Thyroid gland (tissue), 4 donors: ENCODE data around the gene ZNF423. TPM values are rescaled to one million over a fixed set of nuclear protein-coding genes. Genes with fewer than 3 reads are reported as not detected.

Experiments used
- DNase-seq, 2 donors: peaks; one replicate each; pipeline ENCODE4 v3.0.0-alpha.2; 2019
- H3K27ac ChIP-seq, 3 donors: fragments of 200-600 bp; sonication (generic); 1 replicate in 2 of 3; 2 replicates in 1 of 3; pipeline ENCODE4 v1.5.1; 2016 to 2019; ENCODE audit warnings: mild to moderate bottlenecking in 1 of 3, moderate library complexity in 1 of 3
- H3K27me3 ChIP-seq: fragments of 200-600 bp; sonication (generic); one replicate; pipeline ENCODE4 v1.5.1; 2019
- H3K36me3 ChIP-seq, 2 donors: fragments of 200-600 bp; sonication (generic); one replicate each; pipeline ENCODE4 v1.5.1; 2016 to 2019
- H3K4me1 ChIP-seq, 2 donors: fragments of 200-600 bp; sonication (generic); one replicate each; pipeline ENCODE4 v1.5.1; 2017 to 2019
- H3K4me3 ChIP-seq, 3 donors: fragments of 200-600 bp; sonication (generic); replicated peaks in 1 of 3; 1 replicate in 2 of 3; 2 replicates in 1 of 3; pipeline ENCODE4 v1.5.1; 2016; ENCODE audit warnings: mild to moderate bottlenecking in 1 of 3
- H3K9me3 ChIP-seq: fragments of 200-600 bp; sonication (generic); one replicate; pipeline ENCODE4 v1.5.1; 2017
- POLR2A ChIP-seq, 2 donors: fragments of 450-650 bp; IDR thresholded peaks; one replicate each; pipeline ENCODE4 v1.6.1; 2017; ENCODE audit warnings: antibody characterized with exemption in 2 of 2, mild to moderate bottlenecking in 2 of 2, moderate library complexity in 1 of 2
- WGBS, 2 donors: methylation state at CpG; one replicate each; pipeline ENCODE4 v1.1.5; 2017; 5-methylcytosine and 5-hydroxymethylcytosine counted together
- intact Hi-C: fragments of 100-400 bp; cut with DNase I; formaldehyde crosslinking; loops from one replicate; pipeline ENCODE4 v1.15.1; 2023
- total RNA-seq, 4 donors: library from RNA; depleted of rRNA; stranded (reverse); fragments of >200 nt; gene quantifications; one replicate each; pipeline ENCODE4 v1.2.3, GENCODE V29; 2016
- TF ChIP-seq, protein P1 (sequence below), 6 experiments: fragments of 200-600 bp in 3 of 6; fragments of 450-650 bp in 3 of 6; sonication (generic) in 3 of 6; IDR thresholded peaks; one replicate each; pipeline ENCODE4 v1.5.1; 2016 to 2019; ENCODE audit warnings: antibody characterized with exemption in 6 of 6, mild to moderate bottlenecking in 2 of 6, inconsistent platforms in 1 of 6, moderate library complexity in 1 of 6

Gene ZNF423
- total RNA-seq, 4 donors from 2014 or later: 7.4 to 10.0 (median 8.5) TPM

DNA sequence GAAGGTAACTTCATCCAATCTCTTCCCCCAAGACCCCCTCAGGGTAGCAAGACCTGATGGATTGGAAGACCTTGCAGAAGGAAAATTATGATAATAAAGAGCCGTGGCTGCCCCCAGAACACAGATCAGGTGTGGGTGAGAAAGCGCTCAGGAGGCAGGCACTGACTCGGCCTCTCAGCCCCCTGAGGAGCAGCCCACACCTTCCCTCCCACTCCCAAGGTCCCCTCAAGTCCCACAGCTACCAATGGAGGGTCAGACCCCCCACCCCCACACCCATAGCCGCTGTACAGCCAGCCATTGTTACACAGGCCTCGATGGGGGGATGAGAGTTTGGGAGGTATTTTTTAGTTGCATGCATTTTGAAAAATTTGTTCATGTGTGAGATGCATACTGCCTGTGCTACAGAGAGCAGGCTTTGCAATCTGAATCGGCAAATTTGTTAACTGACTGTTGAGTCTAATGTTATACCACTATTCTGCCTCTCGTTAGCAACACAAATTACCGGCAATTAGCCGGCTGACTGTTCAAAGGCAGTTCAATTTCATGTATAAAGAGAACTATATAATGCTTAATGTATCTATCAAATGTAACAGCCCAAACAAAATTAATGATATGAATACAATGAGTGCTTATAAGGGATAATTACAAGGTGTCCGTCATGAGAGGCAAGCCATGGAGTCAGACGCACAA is 270.6 kb downstream of the ZNF423 start:
- H3K36me3 ChIP-seq: no peaks in the 10 kb centered on the region
- no peaks in the 10 kb centered on the region for H3K9me3 ChIP-seq
- H3K27ac ChIP-seq: no peak overlapping the region
- TF ChIP-seq, protein P1, sequence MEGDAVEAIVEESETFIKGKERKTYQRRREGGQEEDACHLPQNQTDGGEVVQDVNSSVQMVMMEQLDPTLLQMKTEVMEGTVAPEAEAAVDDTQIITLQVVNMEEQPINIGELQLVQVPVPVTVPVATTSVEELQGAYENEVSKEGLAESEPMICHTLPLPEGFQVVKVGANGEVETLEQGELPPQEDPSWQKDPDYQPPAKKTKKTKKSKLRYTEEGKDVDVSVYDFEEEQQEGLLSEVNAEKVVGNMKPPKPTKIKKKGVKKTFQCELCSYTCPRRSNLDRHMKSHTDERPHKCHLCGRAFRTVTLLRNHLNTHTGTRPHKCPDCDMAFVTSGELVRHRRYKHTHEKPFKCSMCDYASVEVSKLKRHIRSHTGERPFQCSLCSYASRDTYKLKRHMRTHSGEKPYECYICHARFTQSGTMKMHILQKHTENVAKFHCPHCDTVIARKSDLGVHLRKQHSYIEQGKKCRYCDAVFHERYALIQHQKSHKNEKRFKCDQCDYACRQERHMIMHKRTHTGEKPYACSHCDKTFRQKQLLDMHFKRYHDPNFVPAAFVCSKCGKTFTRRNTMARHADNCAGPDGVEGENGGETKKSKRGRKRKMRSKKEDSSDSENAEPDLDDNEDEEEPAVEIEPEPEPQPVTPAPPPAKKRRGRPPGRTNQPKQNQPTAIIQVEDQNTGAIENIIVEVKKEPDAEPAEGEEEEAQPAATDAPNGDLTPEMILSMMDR (IDR thresholded peaks at IDR 0.05): no peak
- no peak for TF ChIP-seq POLR2A (IDR thresholded peaks at IDR 0.05)
- intact Hi-C loops: loop anchor here (10.0 kb wide), 1 partner anchor 170 kb away; no protein-coding TSS in a partner anchor
- no peak for DNase-seq
- WGBS, 2 donors: 89 to 94% methylated on average over 11 of the region's 11 CpGs
- no peaks in the 10 kb centered on the region for H3K27me3 ChIP-seq
- H3K4me1 ChIP-seq: no peaks in the 10 kb centered on the region
- no peak overlapping the region for H3K4me3 ChIP-seq

DNA sequence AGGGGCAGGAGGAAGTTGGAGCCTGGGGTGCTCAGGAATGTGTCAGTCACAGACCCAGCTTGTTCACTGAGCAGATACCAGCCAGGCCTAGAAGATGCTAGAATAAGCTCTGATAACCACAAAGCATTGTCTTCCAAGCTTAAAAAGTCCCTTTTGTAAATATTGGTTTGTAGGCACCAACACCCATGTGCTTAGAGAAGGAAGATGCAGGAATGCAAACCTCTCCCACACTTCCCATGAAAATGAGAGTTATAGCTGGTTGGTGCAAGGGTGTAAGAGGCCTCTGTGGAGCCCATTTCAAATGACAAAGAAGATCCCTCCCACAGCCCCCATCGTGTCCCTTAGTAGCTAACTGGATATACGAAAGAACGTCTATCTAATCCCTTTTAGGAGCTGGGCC is 272.0 kb downstream of the ZNF423 start:
- no peaks in the 10 kb centered on the region for H3K36me3 ChIP-seq
- TF ChIP-seq, protein P1 (IDR thresholded peaks at IDR 0.05): no peak
- H3K9me3 ChIP-seq: no peaks in the 10 kb centered on the region
- WGBS, 2 donors: 70 to 78% methylated on average over 3 of the region's 3 CpGs
- intact Hi-C loops: loop anchor here (10.0 kb wide), 1 partner anchor 169 kb away; no protein-coding TSS in a partner anchor
- H3K27ac ChIP-seq: no peak overlapping the region
- H3K4me3 ChIP-seq: no peak overlapping the region
- no peak for DNase-seq
- H3K27me3 ChIP-seq: no peaks in the 10 kb centered on the region
- H3K4me1 ChIP-seq: no peaks in the 10 kb centered on the region

DNA sequence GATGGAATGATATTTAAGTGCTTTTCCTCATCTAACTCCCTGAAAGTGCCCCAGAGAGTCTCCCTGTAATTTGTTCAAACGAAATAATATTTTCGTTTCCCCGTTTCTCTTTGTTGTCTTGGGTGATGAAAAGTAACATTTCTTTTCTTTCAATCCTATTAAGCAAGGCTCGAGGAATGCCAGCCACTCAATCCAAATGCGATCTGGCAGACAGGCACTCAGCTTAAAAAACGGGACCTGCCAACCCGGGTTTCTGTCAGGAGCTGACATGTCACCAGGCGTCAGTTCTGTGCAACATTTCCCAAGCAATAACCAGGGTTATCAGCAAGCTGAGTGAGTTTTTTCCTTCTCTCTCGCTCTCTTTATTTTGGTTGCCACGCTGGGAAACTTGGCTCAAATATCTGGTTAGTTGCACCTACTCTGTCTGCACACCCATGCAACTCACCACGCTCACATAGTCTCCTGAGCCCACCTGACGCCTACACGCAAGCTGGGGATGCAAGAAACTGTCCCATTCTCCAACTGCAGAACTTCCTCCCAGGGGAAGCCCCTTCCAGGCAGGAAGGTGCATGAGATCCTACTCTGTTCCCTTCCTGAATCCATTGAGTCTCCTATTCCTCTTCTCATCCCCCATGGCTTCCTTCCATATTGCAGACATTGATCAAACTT is 274.1 kb downstream of the ZNF423 start:
- Histone ChIP-seq H3K27ac (no peak overlapping the region), H3K4me1 (no peaks in the 10 kb centered on the region), H3K9me3 (no peaks in the 10 kb centered on the region), H3K27me3 (no peaks in the 10 kb centered on the region), H3K4me3 (no peak overlapping the region), H3K36me3 (no peaks in the 10 kb centered on the region)
- intact Hi-C loops: loop anchor here (10.0 kb wide), 1 partner anchor 167 kb away; no protein-coding TSS in a partner anchor
- no peak for DNase-seq
- TF ChIP-seq, protein P1 (IDR thresholded peaks at IDR 0.05): no peak
- TF ChIP-seq POLR2A (IDR thresholded peaks at IDR 0.05): no peak
- 71 to 76% methylated on average over 13 of the region's 13 CpGs for WGBS, 2 donors

DNA sequence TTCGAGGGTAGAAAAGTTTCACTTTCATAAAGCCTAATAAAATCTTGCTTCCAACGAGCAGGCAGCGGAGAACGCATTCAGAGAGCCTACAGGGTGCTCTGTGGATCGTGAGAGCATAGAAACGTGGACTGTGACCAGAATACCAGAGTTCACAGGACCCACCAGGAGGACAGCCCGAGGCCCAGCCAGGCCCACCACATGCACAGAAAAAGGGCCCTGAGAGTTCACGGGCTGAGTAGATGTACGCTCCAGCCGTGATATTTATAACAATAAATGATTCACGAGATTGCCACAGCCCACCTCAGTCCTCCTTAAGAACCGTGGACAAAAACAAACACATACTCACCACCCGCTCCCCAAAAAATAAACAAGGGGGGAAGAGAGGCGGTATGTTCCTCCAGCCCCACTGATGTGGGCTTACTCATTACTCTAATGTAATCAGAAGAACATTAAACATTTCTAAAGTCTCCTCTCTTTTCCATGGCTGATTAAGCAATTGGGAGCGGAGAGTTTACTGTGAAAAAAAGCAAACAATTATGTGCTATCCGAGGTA is 275.1 kb downstream of the ZNF423 start:
- no peak for DNase-seq
- WGBS, 2 donors: 67 to 75% methylated on average over 14 to 16 of the region's 16 CpGs
- Histone ChIP-seq H3K4me1 (peaks cover 3 to 4% of the 10 kb centered on the region in 2 donors), H3K27ac (no peak overlapping the region), H3K9me3 (no peaks in the 10 kb centered on the region), H3K27me3 (no peaks in the 10 kb centered on the region), H3K36me3 (no peaks in the 10 kb centered on the region), H3K4me3 (no peak overlapping the region)
- intact Hi-C loops: loop anchor here (10.0 kb wide), 1 partner anchor 166 kb away; no protein-coding TSS in a partner anchor
- no peak for TF ChIP-seq POLR2A (IDR thresholded peaks at IDR 0.05)
- TF ChIP-seq, protein P1 (IDR thresholded peaks at IDR 0.05): no peak
